ENCODE data around the gene JPH3. TPM values are rescaled to one million over a fixed set of nuclear protein-coding genes. Genes with fewer than 3 reads are reported as not detected.

The JPH3 gene
- polyA plus RNA-seq, 3 donors, result not detected

DNA sequence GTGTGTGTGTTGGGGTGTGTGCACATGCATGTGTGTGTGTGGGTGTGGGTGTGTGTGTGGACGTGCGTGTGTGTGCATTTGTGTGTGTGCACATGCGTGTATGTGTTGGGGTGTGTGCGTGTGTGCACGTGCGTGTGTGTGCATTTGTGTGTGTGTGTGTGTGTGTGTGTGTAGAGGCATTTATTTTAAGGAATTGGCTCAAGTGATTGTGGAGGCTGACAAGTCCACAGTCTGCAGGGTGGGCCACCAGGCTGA is 37.9 kb upstream of the JPH3 start:
- Mint-ChIP-seq H3K27ac (peak overlapping the region in 1 of 7 donors; percentile 42), H3K36me3 (no peaks in the 10 kb centered on the region)

DNA sequence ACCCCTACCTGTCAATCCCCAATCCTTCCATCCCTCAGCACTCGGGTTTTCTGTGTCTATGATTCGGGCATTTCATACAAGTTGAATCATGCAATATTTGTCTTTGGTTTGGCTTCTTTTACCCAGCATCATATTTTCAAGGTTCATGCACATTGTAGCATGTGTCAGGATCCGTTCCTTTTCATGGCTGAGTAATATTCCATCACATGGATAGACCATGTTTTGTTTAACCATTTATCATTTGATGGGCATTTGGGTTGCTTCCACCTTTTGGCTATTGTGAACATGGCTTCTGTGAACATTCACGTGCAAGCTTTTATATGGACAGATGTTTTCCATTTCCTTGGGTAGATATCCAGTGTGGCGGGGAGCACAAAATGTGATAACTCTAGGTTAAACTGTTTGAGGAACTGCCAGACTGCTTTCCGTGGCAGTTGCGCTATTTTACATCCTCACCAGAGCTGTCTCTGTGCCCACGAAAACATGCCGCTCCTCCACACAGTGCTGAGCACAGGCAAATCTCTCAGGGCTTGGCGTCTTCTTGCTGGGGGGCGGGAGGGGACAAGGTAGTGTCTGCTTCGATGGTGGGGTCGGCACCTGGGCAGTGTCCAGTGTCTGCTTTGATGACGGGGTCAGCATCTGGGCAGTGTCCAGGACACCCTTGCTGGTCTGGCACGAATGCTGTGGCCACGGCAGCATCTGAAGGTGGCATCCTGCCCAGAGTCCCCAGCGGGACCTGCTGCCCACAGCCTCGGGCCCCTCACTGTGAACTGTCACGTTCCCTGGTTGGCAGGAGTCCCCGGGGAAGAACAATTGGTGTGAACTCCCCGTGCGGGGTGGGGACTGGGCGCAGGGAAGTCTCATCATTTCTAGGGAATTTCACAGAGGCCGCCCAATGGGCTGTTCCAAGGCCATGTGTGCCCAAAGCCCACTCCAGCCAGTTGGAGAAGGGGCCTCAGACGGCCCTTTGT is 32.4 kb upstream of the JPH3 start:
- Histone ChIP-seq H3K4me2 (replicated peaks; ENCODE audit: extremely low read depth, low read length, poor library complexity, severe bottlenecking) (no peak overlapping the region), H3K27me3 (ENCODE audit: control insufficient read depth in 2 of 2, insufficient read depth in 2 of 2, low read length in 2 of 2) (peaks cover 0 to 2% of the 10 kb centered on the region in 2 donors), H3K4me1 (ENCODE audit: control insufficient read depth in 1 of 2, insufficient read depth in 2 of 2, low read length in 2 of 2) (no peaks in the 10 kb centered on the region), H3K9ac (ENCODE audit: insufficient read depth, low read length, poor library complexity, severe bottlenecking) (no peak overlapping the region), H3K27ac (ENCODE audit: low read depth in 1 of 2, low read length in 2 of 2) (no peak overlapping the region), H3K9me3 (replicated peaks in 1 of 2; ENCODE audit: control insufficient read depth in 1 of 2, insufficient read depth in 1 of 2, low read length in 2 of 2) (no peaks in the 10 kb centered on the region), H3K79me2 (ENCODE audit: insufficient read depth, low read length) (no peaks in the 10 kb centered on the region), H3K36me3 (replicated peaks in 1 of 2; ENCODE audit: control insufficient read depth in 1 of 2, insufficient read depth in 2 of 2, low read length in 2 of 2) (no peaks in the 10 kb centered on the region), H4K20me1 (ENCODE audit: insufficient read depth, low read length) (no peaks in the 10 kb centered on the region), H2AFZ (ENCODE audit: insufficient read depth, low read depth, low read length, poor library complexity, severe bottlenecking) (no peak overlapping the region), H3K4me3 (replicated peaks in 1 of 3; ENCODE audit: low read depth in 2 of 3, low read length in 3 of 3) (no peak overlapping the region)
- H3K9me3 Mint-ChIP-seq, result peaks cover 0 to 2% (median 0%) of the 10 kb centered on the region in 7 donors
- TF ChIP-seq, protein P1, sequence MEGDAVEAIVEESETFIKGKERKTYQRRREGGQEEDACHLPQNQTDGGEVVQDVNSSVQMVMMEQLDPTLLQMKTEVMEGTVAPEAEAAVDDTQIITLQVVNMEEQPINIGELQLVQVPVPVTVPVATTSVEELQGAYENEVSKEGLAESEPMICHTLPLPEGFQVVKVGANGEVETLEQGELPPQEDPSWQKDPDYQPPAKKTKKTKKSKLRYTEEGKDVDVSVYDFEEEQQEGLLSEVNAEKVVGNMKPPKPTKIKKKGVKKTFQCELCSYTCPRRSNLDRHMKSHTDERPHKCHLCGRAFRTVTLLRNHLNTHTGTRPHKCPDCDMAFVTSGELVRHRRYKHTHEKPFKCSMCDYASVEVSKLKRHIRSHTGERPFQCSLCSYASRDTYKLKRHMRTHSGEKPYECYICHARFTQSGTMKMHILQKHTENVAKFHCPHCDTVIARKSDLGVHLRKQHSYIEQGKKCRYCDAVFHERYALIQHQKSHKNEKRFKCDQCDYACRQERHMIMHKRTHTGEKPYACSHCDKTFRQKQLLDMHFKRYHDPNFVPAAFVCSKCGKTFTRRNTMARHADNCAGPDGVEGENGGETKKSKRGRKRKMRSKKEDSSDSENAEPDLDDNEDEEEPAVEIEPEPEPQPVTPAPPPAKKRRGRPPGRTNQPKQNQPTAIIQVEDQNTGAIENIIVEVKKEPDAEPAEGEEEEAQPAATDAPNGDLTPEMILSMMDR (IDR thresholded peaks at IDR 0.05), result no peak
- H3K4me1 Mint-ChIP-seq, result no peaks in the 10 kb centered on the region
- H3K27ac Mint-ChIP-seq, result peak overlapping the region in 1 of 7 donors; percentile 23
- WGBS (ENCODE audit: insufficient coverage), result 84% methylated on average over 22 of the region's 25 CpGs
- no peak overlapping the region for H3K4me3 Mint-ChIP-seq
- peaks cover 3 to 28% (median 26%) of the 10 kb centered on the region in 3 donors for H3K27me3 Mint-ChIP-seq (ENCODE audit: low read depth in 3 of 3)
- no peak for DNase-seq
- intact Hi-C loops (cut with micrococcal nuclease), result no loop called here
- H3K36me3 Mint-ChIP-seq, result no peaks in the 10 kb centered on the region

More for the DNA sequence above, 37.9 kb upstream of the JPH3 start:
- DNase-seq, result no peak
- Histone ChIP-seq H2AFZ (ENCODE audit: insufficient read depth, low read depth, low read length, poor library complexity, severe bottlenecking) (no peak overlapping the region), H3K27ac (ENCODE audit: low read depth in 1 of 2, low read length in 2 of 2) (no peak overlapping the region), H3K27me3 (ENCODE audit: control insufficient read depth in 2 of 2, insufficient read depth in 2 of 2, low read length in 2 of 2) (no peaks in the 10 kb centered on the region), H3K4me2 (replicated peaks; ENCODE audit: extremely low read depth, low read length, poor library complexity, severe bottlenecking) (no peak overlapping the region), H3K36me3 (replicated peaks in 1 of 2; ENCODE audit: control insufficient read depth in 1 of 2, insufficient read depth in 2 of 2, low read length in 2 of 2) (no peaks in the 10 kb centered on the region), H3K79me2 (ENCODE audit: insufficient read depth, low read length) (no peaks in the 10 kb centered on the region), H3K4me1 (ENCODE audit: control insufficient read depth in 1 of 2, insufficient read depth in 2 of 2, low read length in 2 of 2) (peaks cover 0 to 6% of the 10 kb centered on the region in 2 donors), H3K9ac (ENCODE audit: insufficient read depth, low read length, poor library complexity, severe bottlenecking) (no peak overlapping the region), H4K20me1 (ENCODE audit: insufficient read depth, low read length) (no peaks in the 10 kb centered on the region), H3K9me3 (replicated peaks in 1 of 2; ENCODE audit: control insufficient read depth in 1 of 2, insufficient read depth in 1 of 2, low read length in 2 of 2) (peaks cover 0 to 11% of the 10 kb centered on the region in 2 donors), H3K4me3 (replicated peaks in 1 of 3; ENCODE audit: low read depth in 2 of 3, low read length in 3 of 3) (no peak overlapping the region)
- intact Hi-C loops (cut with micrococcal nuclease), result no loop called here
- peaks cover 6 to 18% (median 12%) of the 10 kb centered on the region in 7 donors for H3K9me3 Mint-ChIP-seq
- peaks cover 8 to 11% (median 9%) of the 10 kb centered on the region in 3 donors for H3K27me3 Mint-ChIP-seq (ENCODE audit: low read depth in 3 of 3)
- H3K4me1 Mint-ChIP-seq, result peaks cover 11% of the 10 kb centered on the region
- no peak overlapping the region for H3K4me3 Mint-ChIP-seq
- TF ChIP-seq, protein P1 (IDR thresholded peaks at IDR 0.05), result no peak
- 96% methylated on average over 6 of the region's 6 CpGs for WGBS (ENCODE audit: insufficient coverage)
